Left colon (tissue), 2 donors: ENCODE measurements around the gene ADAP1. TPM values are rescaled to one million over a fixed set of nuclear protein-coding genes. Genes with fewer than 3 reads are reported as not detected.

Source experiments
- ATAC-seq: fragments of 200-7000 bp; cut with Tn5 transposase; one replicate; pipeline ENCODE4 v1.9.1; 2020; ENCODE audit warnings: mild to moderate bottlenecking, moderate library complexity
- DNase-seq, 2 donors: peaks; one replicate each; pipeline ENCODE4 v3.0.0-alpha.2; 2020
- intact Hi-C, 2 donors: fragments of 100-400 bp; cut with DNase I in 1 of 2; cut with micrococcal nuclease in 1 of 2; formaldehyde crosslinking; loops; one replicate each; pipeline versions ENCODE4 v1.11.2 to v1.14.0; 2022; cut with DNase I, micrococcal nuclease
- total RNA-seq, 2 donors: library from RNA; stranded (reverse); fragmentation: NEBNext Ultra II Directional; extraction: Animal tissue kit (Norgen Biotek cat#: 25700); gene quantifications; one replicate each; pipeline ENCODE4 v1.2.1, GENCODE V29; 2021
- donor health status: DM: no; HTN: no; CAD: no.
- donor health status: DM: yes; HTN: yes; CAD: no.

ADAP1 gene
- total RNA-seq, 2 donors from 2014 or later = 147 to 166 TPM

GRCh38 chr7:894164-894867, 60.2 kb downstream of the ADAP1 start:
- intact Hi-C loops = no loop called here
- no peak for DNase-seq
- ATAC-seq = no peak

- ATAC-seq (no peak), DNase-seq (no peak)
- intact Hi-C loops = no loop called here
Observed at GRCh38 chr7:893686-894085, 60.8 kb downstream of the ADAP1 start.

GRCh38 chr7:892648-893593, 61.6 kb downstream of the ADAP1 start:
- intact Hi-C loops = no loop called here
- DNase-seq = no peak
- ATAC-seq = peak; percentile 8

GRCh38 chr7:891805-892204, 62.7 kb downstream of the ADAP1 start:
- DNase-seq = no peak
- ATAC-seq = no peak
- intact Hi-C loops = no loop called here

GRCh38 chr7:891291-891690, 63.2 kb downstream of the ADAP1 start:
- intact Hi-C loops = no loop called here
- no peak for ATAC-seq
- no peak for DNase-seq

- DNase-seq (no peak), ATAC-seq (no peak)
- intact Hi-C loops = no loop called here
Observed at GRCh38 chr7:890868-891267, 63.6 kb downstream of the ADAP1 start.

- no peak for DNase-seq
- intact Hi-C loops = no loop called here
- no peak for ATAC-seq
Observed at GRCh38 chr7:889391-889790, 65.1 kb downstream of the ADAP1 start.

- ATAC-seq (no peak), DNase-seq (no peak)
- intact Hi-C loops = no loop called here
Observed at GRCh38 chr7:889025-889390, 65.5 kb downstream of the ADAP1 start.

GRCh38 chr7:888081-889024, 66.1 kb downstream of the ADAP1 start:
- DNase-seq = no peak
- intact Hi-C loops = no loop called here
- no peak for ATAC-seq

GRCh38 chr7:887488-887820, 67.0 kb downstream of the ADAP1 start:
- intact Hi-C loops = no loop called here
- DNase-seq (no peak), ATAC-seq (no peak)

- ATAC-seq (no peak), DNase-seq (no peak)
- intact Hi-C loops = no loop called here
Observed at GRCh38 chr7:886626-887487, 67.6 kb downstream of the ADAP1 start.

- ATAC-seq (no peak), DNase-seq (no peak)
- intact Hi-C loops = no loop called here
Observed at GRCh38 chr7:885893-886625, 68.4 kb downstream of the ADAP1 start.

- DNase-seq = no peak
- no peak for ATAC-seq
Observed at GRCh38 chr7:885261-885892, 69.1 kb downstream of the ADAP1 start.

GRCh38 chr7:884191-885003, 70.1 kb downstream of the ADAP1 start:
- intact Hi-C loops = no loop called here
- DNase-seq (no peak), ATAC-seq (no peak)

More at GRCh38 chr7:885261-885892, 69.1 kb downstream of the ADAP1 start:
- intact Hi-C loops = no loop called here

GRCh38 chr7:883055-884021, 71.1 kb downstream of the ADAP1 start:
- no peak for DNase-seq
- intact Hi-C loops = no loop called here
- ATAC-seq = no peak
